Measurements from ENCODE around the gene PIGA. TPM values are rescaled to one million over a fixed set of nuclear protein-coding genes. Genes with fewer than 3 reads are reported as not detected.

Gene PIGA
- total RNA-seq, 1 donor from 2014 or later: 14.0 TPM

DNA sequence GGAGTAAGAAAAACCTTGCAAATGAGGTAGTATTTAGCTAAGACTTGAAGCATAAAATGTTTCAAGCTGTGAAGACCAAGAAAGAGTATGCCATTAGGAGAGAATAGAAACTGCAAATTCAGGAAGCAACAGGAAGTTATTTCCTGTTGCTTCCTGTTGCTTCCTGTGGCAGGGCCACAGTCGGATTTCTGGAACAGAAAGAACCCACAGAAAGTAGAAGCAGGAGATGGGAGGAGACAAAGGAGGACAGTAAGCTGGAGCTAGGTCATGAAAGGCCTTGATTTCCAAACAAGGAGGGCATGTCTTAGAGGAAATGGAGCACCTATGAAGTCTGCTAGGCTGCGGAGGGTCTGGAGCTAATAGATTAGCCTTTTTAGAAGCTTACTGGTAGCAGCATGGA lies 37.1 kb downstream of the PIGA start:
- Histone ChIP-seq H3K9ac (ENCODE audit: low read length) (no peak overlapping the region), H3K27me3 (ENCODE audit: insufficient read depth, low read length) (no peaks in the 10 kb centered on the region), H3K79me2 (ENCODE audit: insufficient read depth, low read length) (no peaks in the 10 kb centered on the region), H3K27ac (ENCODE audit: low read depth, low read length) (no peak overlapping the region), H2AFZ (ENCODE audit: low read depth, low read length) (no peak overlapping the region), H3K4me3 (ENCODE audit: insufficient read depth, low read depth, low read length) (no peak overlapping the region), H4K20me1 (ENCODE audit: insufficient read depth, low read length) (no peaks in the 10 kb centered on the region), H3K4me1 (ENCODE audit: insufficient read depth, low read length) (no peaks in the 10 kb centered on the region), H3K4me2 (ENCODE audit: low read length) (no peak overlapping the region), H3K36me3 (ENCODE audit: insufficient read depth, low read length) (no peaks in the 10 kb centered on the region), H3K9me3 (ENCODE audit: insufficient read depth, low read depth, low read length) (no peaks in the 10 kb centered on the region)
- Mint-ChIP-seq H3K27ac (ENCODE audit: unreplicated experiment) (no peak overlapping the region), H3K27me3 (ENCODE audit: low read depth, unreplicated experiment) (no peaks in the 10 kb centered on the region), H3K9me3 (ENCODE audit: unreplicated experiment) (no peaks in the 10 kb centered on the region), H3K36me3 (ENCODE audit: low read depth, unreplicated experiment) (no peaks in the 10 kb centered on the region), H3K4me3 (ENCODE audit: unreplicated experiment) (no peak overlapping the region), H3K4me1 (ENCODE audit: low read depth, unreplicated experiment) (no peaks in the 10 kb centered on the region)
- FAIRE-seq (no peak), DNase-seq (ENCODE audit: low read depth) (no peak)
- TF ChIP-seq, protein P1, sequence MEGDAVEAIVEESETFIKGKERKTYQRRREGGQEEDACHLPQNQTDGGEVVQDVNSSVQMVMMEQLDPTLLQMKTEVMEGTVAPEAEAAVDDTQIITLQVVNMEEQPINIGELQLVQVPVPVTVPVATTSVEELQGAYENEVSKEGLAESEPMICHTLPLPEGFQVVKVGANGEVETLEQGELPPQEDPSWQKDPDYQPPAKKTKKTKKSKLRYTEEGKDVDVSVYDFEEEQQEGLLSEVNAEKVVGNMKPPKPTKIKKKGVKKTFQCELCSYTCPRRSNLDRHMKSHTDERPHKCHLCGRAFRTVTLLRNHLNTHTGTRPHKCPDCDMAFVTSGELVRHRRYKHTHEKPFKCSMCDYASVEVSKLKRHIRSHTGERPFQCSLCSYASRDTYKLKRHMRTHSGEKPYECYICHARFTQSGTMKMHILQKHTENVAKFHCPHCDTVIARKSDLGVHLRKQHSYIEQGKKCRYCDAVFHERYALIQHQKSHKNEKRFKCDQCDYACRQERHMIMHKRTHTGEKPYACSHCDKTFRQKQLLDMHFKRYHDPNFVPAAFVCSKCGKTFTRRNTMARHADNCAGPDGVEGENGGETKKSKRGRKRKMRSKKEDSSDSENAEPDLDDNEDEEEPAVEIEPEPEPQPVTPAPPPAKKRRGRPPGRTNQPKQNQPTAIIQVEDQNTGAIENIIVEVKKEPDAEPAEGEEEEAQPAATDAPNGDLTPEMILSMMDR (IDR thresholded peaks at IDR 0.05; ENCODE audit: insufficient read depth, low read depth, low read length): no peak
- no peak for TF ChIP-seq EZH2 (IDR thresholded peaks at IDR 0.05; ENCODE audit: insufficient read depth, low read length)

DNA sequence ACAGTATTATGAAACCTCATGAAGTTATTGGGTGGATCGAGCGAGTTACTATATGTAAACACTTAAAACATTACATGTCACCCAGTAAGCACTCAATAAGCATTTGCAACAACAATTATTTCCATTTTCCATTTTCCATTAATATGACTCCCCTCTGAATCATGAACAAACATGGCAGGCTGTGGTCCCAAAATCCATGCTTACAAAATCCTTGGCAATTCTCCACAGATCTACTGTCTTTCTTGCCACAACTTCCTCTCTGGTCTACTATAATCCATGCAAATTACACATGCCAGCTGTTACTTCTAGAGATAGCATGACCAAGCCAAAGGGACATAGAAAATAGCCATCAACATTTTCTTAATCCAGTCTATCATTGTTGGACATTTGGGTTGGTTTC lies 41.9 kb downstream of the PIGA start:
- no peak for TF ChIP-seq EZH2 (IDR thresholded peaks at IDR 0.05; ENCODE audit: insufficient read depth, low read length)
- TF ChIP-seq, protein P1 (IDR thresholded peaks at IDR 0.05; ENCODE audit: insufficient read depth, low read depth, low read length): no peak
- Mint-ChIP-seq H3K4me3 (ENCODE audit: unreplicated experiment) (no peak overlapping the region), H3K27ac (ENCODE audit: unreplicated experiment) (no peak overlapping the region), H3K4me1 (ENCODE audit: low read depth, unreplicated experiment) (no peaks in the 10 kb centered on the region), H3K27me3 (ENCODE audit: low read depth, unreplicated experiment) (no peaks in the 10 kb centered on the region), H3K9me3 (ENCODE audit: unreplicated experiment) (no peaks in the 10 kb centered on the region), H3K36me3 (ENCODE audit: low read depth, unreplicated experiment) (no peaks in the 10 kb centered on the region)
- no peaks in the 10 kb centered on the region for H4K20me1 ChIP-seq (ENCODE audit: insufficient read depth, low read length)
- H3K9ac ChIP-seq (ENCODE audit: low read length): no peak overlapping the region
- H3K79me2 ChIP-seq (ENCODE audit: insufficient read depth, low read length): no peaks in the 10 kb centered on the region
- FAIRE-seq (no peak), DNase-seq (ENCODE audit: low read depth) (no peak)
- no peaks in the 10 kb centered on the region for H3K36me3 ChIP-seq (ENCODE audit: insufficient read depth, low read length)
- H3K27ac ChIP-seq (ENCODE audit: low read depth, low read length): no peak overlapping the region
- no peak overlapping the region for H3K4me3 ChIP-seq (ENCODE audit: insufficient read depth, low read depth, low read length)
- no peaks in the 10 kb centered on the region for H3K27me3 ChIP-seq (ENCODE audit: insufficient read depth, low read length)
- no peaks in the 10 kb centered on the region for H3K9me3 ChIP-seq (ENCODE audit: insufficient read depth, low read depth, low read length)
- H2AFZ ChIP-seq (ENCODE audit: low read depth, low read length): no peak overlapping the region
- H3K4me1 ChIP-seq (ENCODE audit: insufficient read depth, low read length): no peaks in the 10 kb centered on the region
- H3K4me2 ChIP-seq (ENCODE audit: low read length): no peak overlapping the region

DNA sequence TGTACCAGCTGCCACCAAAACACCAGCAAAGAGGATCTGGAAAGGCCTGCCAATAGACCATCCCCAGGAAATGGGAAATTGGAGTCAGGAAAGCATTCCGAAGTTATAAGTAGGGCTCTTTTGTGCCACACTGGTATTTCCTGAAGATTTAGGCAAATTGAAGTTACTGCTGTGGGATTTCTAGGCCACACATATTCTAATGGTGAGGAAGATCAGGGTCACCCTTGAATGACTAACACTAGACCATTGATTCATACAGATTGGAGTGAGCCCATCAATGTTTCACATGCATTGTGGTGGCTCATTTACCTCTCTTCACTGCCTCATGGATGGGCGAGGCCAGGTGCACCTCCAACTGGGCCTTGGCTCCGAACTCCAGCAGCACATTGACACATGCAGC lies 42.5 kb downstream of the PIGA start:
- peak; percentile 20 for FAIRE-seq
- Mint-ChIP-seq H3K9me3 (ENCODE audit: unreplicated experiment) (no peaks in the 10 kb centered on the region), H3K4me1 (ENCODE audit: low read depth, unreplicated experiment) (no peaks in the 10 kb centered on the region), H3K27me3 (ENCODE audit: low read depth, unreplicated experiment) (no peaks in the 10 kb centered on the region), H3K36me3 (ENCODE audit: low read depth, unreplicated experiment) (no peaks in the 10 kb centered on the region), H3K4me3 (ENCODE audit: unreplicated experiment) (no peak overlapping the region), H3K27ac (ENCODE audit: unreplicated experiment) (no peak overlapping the region)
- H4K20me1 ChIP-seq (ENCODE audit: insufficient read depth, low read length): no peaks in the 10 kb centered on the region
- H2AFZ ChIP-seq (ENCODE audit: low read depth, low read length): no peak overlapping the region
- H3K27ac ChIP-seq (ENCODE audit: low read depth, low read length): no peak overlapping the region
- no peaks in the 10 kb centered on the region for H3K36me3 ChIP-seq (ENCODE audit: insufficient read depth, low read length)
- no peak overlapping the region for H3K4me2 ChIP-seq (ENCODE audit: low read length)
- H3K9ac ChIP-seq (ENCODE audit: low read length): no peak overlapping the region
- no peaks in the 10 kb centered on the region for H3K4me1 ChIP-seq (ENCODE audit: insufficient read depth, low read length)
- no peaks in the 10 kb centered on the region for H3K27me3 ChIP-seq (ENCODE audit: insufficient read depth, low read length)
- no peak overlapping the region for H3K4me3 ChIP-seq (ENCODE audit: insufficient read depth, low read depth, low read length)
- no peaks in the 10 kb centered on the region for H3K9me3 ChIP-seq (ENCODE audit: insufficient read depth, low read depth, low read length)
- no peak for TF ChIP-seq EZH2 (IDR thresholded peaks at IDR 0.05; ENCODE audit: insufficient read depth, low read length)
- TF ChIP-seq, protein P1 (IDR thresholded peaks at IDR 0.05; ENCODE audit: insufficient read depth, low read depth, low read length): no peak
- no peaks in the 10 kb centered on the region for H3K79me2 ChIP-seq (ENCODE audit: insufficient read depth, low read length)
- no peak for DNase-seq (ENCODE audit: low read depth)
